Measurements from ENCODE around the gene GALNT18. TPM values are rescaled to one million over a fixed set of nuclear protein-coding genes. Genes with fewer than 3 reads are reported as not detected.

Gene GALNT18
- total RNA-seq, 1 experiment from 2014 or later, result 25.3 TPM

DNA sequence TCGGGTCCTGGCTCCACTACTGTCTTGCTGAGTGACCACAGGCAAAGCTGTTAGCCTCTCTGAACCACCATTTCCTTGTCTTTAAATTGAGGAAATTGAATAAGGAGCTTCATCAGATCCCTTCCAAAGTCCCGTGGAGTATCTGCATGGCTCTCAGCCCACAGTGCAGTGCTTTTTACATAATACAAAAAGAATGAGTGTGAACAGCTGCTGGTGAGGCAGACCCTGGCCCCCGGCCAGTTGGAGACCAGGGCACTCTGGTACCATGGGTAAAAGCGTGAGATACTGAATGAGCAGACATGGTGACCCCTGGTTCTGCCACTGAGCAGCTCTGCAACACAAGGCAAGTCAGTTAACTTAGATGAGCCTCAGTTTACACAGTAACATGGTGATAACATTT is 86.8 kb downstream of the GALNT18 start:
- peaks cover 3% of the 10 kb centered on the region; the same call in 1 of the 2 replicates for H3K36me3 ChIP-seq
- no peaks in the 10 kb centered on the region for H3K9me3 ChIP-seq
- H3K27me3 ChIP-seq, result no peaks in the 10 kb centered on the region
- DNase-seq, result peak; percentile 83
- H3K4me3 ChIP-seq, result no peak overlapping the region

DNA sequence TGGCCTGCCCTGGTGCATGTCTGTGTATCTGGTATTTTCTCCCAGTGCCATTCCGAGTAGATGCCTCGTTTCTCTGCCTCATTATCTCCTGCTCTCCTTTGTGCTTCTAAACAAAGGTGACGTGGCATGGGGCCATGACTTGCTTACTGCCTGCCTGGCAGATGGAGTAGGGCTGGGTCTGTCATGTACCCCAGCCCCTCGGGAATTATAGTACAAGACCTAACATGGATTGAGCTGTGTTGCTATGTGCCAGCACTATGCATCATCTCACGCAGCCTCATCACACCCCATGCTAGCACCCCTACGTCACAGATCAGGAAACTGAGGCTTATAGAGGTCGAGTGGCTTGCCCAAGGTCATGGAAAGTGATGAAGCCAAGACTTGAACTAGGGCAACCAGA is 88.1 kb downstream of the GALNT18 start:
- peaks cover 3% of the 10 kb centered on the region; the same call in 1 of the 2 replicates for H3K36me3 ChIP-seq
- DNase-seq, result no peak
- no peaks in the 10 kb centered on the region for H3K9me3 ChIP-seq
- no peaks in the 10 kb centered on the region for H3K27me3 ChIP-seq
- no peak overlapping the region for H3K4me3 ChIP-seq

DNA sequence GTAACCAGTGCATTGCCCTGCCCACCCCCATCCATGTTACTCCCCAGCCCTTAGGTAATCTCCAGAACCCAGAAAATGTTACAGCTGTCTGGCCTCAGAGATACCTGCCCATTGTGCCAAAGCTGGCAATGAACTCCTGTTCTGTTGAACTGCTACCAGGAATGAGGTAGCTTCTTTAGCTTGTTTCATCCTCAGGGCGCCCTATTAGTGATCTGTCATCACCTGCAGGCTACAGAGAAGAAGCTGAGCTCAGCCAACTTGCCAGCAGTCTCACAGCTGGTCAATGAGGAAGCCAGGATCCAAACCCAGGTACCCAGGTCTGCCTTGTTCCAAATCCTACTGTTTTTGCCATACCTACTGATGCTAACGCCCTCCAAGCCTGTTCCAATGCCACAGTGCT is 88.7 kb downstream of the GALNT18 start:
- H3K36me3 ChIP-seq, result peaks cover 3% of the 10 kb centered on the region; the same call in 1 of the 2 replicates
- no peak for DNase-seq

DNA sequence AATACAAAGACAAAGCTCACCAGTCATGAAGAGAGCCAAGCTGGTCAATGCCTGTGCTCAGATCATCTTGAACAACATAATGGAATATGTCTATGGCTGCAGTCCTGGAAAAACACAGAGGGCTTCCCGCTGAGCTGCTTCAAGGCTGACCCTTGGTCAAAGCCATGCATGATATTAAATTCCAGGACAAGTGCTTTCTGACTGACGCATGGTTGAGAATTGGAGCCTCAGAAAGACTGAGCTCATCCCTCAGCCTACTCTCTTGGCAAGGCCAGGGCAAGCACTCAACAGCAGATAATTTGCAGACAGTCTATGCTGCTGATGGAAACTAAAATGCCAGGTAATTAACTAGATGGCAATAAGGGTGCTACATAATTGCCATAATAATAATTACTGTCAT is 89.2 kb downstream of the GALNT18 start:
- H3K27me3 ChIP-seq, result no peaks in the 10 kb centered on the region
- H3K9me3 ChIP-seq, result no peaks in the 10 kb centered on the region
- H3K36me3 ChIP-seq, result peaks cover 3% of the 10 kb centered on the region; the same call in 1 of the 2 replicates
- DNase-seq, result peak; percentile 72
- no peak overlapping the region for H3K4me3 ChIP-seq

More for the DNA sequence above, 88.7 kb downstream of the GALNT18 start:
- Histone ChIP-seq H3K4me3 (no peak overlapping the region), H3K27me3 (no peaks in the 10 kb centered on the region), H3K9me3 (no peaks in the 10 kb centered on the region)

DNA sequence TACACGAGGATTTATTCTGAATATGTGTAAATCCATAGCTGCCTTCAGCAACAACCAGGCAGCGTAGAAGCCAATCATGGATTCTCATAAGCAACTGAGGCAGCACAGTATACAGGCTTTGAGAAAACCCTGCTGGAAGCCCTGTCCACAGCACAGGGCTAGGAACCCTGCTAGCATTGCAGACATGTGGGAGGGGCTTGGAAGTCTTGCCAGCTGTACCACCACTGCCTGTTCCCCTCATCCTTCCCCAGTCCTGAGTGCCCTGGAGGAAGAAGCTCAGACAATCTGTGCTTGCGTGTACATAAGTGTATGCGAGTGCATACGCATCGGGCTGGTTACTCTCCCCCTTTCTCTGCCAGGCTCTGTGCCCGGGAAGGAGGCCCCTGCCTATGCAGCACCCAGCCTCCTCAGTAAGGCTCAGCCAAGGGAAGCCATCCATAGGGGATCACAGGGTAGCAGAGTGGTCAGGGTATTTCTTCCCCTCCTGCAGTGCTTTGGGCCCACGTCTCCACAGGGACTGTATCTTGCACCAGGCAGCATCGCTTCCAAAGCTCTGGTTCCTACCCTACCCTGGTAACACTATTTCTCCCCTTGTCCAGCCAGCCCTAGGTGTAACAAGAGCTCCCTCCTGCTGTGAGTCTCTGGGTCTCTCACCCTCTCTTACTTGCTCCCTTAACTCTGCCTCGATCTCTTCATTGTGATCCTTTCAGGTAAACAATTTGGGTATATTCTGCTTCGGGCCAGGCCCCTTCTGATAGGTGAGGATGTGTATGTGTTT is 90.5 kb downstream of the GALNT18 start:
- no peaks in the 10 kb centered on the region for H3K27me3 ChIP-seq
- peaks cover 3% of the 10 kb centered on the region; the same call in 1 of the 2 replicates for H3K36me3 ChIP-seq
- no peak overlapping the region for H3K4me3 ChIP-seq
- no peaks in the 10 kb centered on the region for H3K9me3 ChIP-seq
- no peak for DNase-seq

DNA sequence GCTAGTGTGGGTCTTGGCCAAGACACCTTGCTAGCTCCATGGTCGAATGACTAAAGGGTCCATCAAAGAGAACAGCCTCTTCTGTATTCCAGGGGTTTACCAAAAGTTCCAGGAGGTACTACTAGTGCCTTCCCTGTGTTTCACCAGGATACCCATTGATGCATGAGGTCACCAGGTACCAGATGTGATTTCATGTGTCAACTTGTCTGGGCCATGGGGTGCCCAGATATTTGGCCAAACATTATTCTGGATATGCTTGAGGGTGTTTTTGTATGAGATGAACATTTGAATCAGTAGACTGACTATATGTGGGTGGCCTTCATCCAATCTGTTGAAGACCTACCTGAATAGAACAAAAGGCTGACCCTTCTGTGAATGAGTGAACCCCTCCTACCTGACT is 92.8 kb downstream of the GALNT18 start:
- H3K4me3 ChIP-seq, result no peak overlapping the region
- peaks cover 3% of the 10 kb centered on the region; the same call in 1 of the 2 replicates for H3K36me3 ChIP-seq
- no peaks in the 10 kb centered on the region for H3K9me3 ChIP-seq
- no peaks in the 10 kb centered on the region for H3K27me3 ChIP-seq
- DNase-seq, result no peak

DNA sequence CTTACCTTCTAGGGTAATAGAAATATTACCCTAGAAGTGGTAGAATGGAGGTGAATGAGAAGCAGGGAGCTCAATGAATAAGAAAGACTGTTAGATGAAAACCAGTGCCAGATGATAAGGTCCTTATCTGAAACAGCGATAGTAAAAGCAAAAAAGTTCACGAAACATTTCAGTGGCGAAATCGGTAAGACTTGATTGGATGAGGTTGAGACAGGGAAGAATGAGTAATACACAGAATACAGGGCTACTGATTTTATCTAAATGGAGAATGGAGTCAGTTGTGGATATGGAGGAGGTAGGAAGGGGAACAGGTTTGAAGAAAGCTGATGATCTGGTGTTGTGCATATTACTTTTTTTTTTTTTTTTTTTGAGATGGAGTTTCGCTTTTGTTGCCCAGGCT is 96.5 kb downstream of the GALNT18 start:
- Histone ChIP-seq H3K27me3 (no peaks in the 10 kb centered on the region), H3K4me3 (no peak overlapping the region), H3K9me3 (no peaks in the 10 kb centered on the region), H3K36me3 (no peaks in the 10 kb centered on the region)
- DNase-seq, result no peak

DNA sequence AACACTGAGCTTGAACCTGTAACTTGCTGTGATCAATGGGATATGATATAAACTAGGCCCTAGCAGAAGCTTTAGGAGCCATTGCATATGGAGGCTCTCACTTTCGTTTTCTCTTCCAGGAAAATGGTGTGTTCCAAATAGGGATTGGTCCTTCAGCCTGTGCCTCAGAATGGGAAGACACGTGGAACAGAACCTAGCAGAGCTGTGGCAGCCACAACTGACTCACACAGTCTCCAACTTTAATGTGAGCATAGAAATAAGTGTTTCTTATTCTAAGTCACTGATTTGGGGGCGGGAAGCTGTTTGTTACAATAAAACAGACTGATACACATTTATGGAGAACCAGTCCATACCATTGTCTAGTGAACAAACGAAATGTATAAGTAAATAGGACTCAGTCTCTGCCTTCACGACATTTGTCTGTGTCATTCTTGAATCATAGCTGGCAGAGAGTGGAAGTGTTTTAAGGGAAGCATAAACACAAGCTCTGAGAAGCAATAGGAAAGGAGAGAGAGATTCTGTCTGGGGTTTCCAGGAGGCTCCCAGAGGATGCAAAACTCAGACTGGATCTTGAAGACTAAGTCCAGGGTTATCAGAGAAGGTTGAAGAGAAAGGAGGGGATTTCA is 97.3 kb downstream of the GALNT18 start:
- peak; percentile 18 for DNase-seq

DNA sequence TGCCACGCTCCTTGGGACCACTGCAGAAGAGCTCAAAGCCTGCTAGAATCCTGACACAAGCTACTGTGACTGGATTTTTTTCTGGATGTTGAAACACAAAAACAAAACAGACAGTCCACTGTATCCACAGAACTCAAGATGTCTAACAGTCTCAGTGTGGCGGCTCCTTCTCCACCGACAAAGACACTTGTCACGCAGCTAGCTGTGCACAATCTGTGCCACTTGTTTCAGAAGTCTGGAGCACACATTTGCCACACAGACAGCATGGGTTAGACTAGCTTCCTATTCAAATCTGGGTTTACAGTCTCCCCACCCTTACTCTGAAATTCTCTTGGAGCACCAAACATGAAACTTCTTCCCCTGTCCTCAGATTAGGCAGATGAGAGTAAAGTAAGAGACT is 99.2 kb downstream of the GALNT18 start:
- H3K36me3 ChIP-seq, result no peaks in the 10 kb centered on the region
- no peak for DNase-seq
- no peak overlapping the region for H3K4me3 ChIP-seq
- no peaks in the 10 kb centered on the region for H3K9me3 ChIP-seq
- H3K27me3 ChIP-seq, result no peaks in the 10 kb centered on the region

More for the DNA sequence above, 97.3 kb downstream of the GALNT18 start:
- no peak overlapping the region for H3K4me3 ChIP-seq
- no peaks in the 10 kb centered on the region for H3K27me3 ChIP-seq
- no peaks in the 10 kb centered on the region for H3K36me3 ChIP-seq
- H3K9me3 ChIP-seq, result no peaks in the 10 kb centered on the region

DNA sequence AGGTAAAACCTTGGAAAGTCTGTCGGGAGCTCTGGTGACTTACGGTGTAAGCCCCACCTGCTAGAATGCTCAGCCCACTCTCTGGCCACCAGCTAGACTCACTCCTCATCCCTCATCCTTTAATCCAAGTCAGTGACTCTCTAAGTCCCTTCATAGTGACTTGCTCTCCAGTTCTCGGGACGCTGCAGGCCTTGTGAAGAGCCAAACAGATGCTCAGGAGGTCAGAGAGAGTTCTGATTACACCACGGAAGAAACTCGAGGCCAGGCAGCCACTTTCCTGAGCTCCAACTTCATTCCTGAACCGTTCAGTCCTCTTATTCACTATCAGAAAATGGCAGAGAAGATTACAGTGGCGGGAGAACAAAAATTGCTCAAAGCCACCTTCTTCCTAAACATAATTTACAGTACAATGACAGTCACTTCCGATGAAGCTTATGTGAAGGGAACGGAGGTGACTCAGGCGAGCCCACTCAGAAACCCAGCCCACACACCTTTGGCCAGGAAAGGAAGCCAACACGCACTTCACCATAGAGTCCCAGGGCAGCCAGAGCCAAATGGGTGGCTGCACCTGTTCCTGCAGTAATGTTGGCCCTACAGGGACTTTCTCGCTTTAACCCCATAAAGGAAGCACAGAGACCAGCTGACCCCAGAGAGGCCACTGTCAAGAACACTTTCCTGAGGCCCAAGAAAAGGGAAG is 100.4 kb downstream of the GALNT18 start:
- Histone ChIP-seq H3K9me3 (no peaks in the 10 kb centered on the region), H3K27me3 (no peaks in the 10 kb centered on the region), H3K4me3 (no peak overlapping the region), H3K36me3 (no peaks in the 10 kb centered on the region)
- DNase-seq, result no peak

DNA sequence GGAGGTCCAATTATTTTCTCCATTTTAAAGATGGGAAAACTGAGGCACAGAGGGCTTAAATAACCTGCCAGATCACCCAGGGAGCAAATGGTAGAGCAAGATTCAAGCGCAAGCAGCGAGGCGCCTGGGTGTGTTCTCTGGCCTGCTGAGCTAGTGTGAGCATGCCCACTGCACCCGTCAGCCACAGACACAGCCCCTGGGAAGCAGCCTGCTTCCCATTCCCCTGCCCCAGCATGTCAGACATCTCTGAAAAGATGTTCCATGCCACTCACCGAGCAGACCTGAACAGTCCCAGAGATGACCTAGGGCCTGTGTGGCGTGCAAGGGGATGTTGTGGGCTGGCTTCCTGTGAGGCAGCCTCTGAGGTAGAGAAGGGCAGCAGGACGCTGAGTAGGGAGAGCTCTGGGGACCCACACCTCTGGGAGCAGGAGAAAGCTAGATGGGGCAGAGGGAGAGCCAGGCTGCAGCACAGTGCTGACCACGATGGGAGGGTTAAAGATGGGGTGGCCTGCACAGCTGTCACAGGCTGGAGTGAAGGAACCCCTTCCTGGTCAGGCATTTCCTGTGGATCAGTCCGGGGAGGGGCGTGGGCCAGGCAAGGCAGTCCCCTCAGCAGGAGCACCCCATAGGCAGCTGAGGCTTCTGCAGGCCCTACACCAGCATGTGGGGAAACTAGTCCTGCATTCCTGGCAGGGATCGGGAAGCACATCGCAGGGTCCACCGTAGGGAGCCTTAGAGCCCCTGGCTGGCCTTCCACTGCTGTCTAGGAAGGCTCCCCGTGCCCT is 101.4 kb downstream of the GALNT18 start:
- Histone ChIP-seq H3K9me3 (no peaks in the 10 kb centered on the region), H3K4me3 (no peak overlapping the region)
- DNase-seq, result no peak

DNA sequence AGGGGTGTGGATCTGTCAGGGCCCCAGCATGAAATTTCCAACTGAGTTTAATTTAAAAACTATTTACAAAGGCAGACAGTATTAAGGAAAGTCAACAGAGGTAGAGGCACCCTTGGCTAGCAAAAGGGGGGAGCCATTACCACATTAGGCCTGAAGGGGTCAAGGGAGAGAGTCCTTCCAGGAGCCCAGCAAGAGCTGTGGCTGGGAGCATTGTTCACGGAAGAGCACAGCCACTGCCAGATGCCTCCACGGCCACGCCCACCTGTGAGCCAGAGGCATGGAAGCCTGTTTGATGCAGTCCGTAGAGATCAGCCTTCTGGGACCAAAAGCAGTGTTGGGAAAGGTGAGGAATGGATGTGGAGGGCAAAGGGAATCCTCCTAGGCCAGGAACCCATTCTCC is 102.6 kb downstream of the GALNT18 start:
- no peaks in the 10 kb centered on the region for H3K36me3 ChIP-seq
- no peaks in the 10 kb centered on the region for H3K9me3 ChIP-seq
- no peak for DNase-seq
- H3K27me3 ChIP-seq, result no peaks in the 10 kb centered on the region
- no peak overlapping the region for H3K4me3 ChIP-seq

More for the DNA sequence above, 101.4 kb downstream of the GALNT18 start:
- no peaks in the 10 kb centered on the region for H3K36me3 ChIP-seq
- H3K27me3 ChIP-seq, result no peaks in the 10 kb centered on the region

DNA sequence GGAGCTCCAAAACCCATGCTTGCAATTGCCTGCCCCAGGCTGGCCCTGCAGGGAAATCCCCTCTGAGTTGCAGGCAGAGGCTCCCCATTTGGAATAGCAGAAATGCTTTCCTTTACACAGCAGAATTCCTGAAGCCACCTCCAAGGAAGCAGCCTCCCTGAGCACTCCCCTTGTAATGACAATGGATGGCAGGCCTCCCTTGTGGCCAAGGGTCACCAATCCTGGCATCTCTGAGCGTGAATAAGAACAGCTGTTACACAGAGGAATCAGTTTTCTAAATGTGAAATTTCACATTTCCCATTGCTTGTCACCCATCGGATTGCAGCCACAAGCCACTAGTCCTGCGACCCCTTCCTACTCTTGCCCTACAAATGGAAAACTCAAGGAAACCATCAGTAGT is 107.6 kb downstream of the GALNT18 start:
- H3K4me3 ChIP-seq, result no peak overlapping the region
- no peak for DNase-seq
- no peaks in the 10 kb centered on the region for H3K9me3 ChIP-seq
- H3K27me3 ChIP-seq, result no peaks in the 10 kb centered on the region
- no peaks in the 10 kb centered on the region for H3K36me3 ChIP-seq

DNA sequence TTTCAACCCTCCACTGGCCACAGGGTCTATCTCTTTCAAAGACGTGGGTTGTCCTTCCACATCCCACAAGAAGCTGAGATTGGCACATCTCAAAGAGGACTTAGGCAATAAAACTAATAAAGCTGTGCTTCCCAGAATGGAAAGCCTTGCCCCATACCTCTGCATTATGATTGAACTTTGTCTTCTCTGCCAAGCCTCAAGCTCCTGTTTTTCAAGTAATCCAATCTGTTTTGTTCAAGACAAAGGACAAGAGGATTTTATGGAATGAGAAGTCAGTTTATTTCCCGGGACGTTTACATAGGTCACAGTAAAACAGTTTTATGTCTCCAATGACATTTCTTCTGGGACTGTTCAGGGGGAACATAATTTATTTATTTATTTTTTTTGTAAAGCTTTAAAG is 108.4 kb downstream of the GALNT18 start:
- Histone ChIP-seq H3K36me3 (no peaks in the 10 kb centered on the region), H3K4me3 (no peak overlapping the region), H3K9me3 (no peaks in the 10 kb centered on the region), H3K27me3 (no peaks in the 10 kb centered on the region)
- DNase-seq, result no peak

DNA sequence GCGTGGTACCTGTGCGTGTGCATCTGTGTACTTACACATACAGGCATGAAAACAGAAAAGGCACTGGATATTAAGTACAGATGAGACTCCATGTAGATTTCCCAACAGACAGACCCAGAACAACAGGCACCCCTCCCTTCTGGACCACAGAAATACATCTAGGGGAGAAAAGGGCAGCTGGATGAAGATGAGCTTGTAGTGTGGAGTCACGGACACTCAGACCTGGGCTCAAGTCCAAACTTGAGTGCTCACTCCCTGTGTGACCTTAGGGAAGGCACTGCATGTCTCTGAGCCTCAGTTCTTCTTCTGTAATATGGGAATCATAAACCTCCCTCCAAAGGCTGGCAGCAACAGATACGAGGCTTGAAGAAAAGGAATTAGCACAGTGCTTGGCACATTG is 108.9 kb downstream of the GALNT18 start:
- H3K36me3 ChIP-seq, result no peaks in the 10 kb centered on the region
- no peak for DNase-seq

DNA sequence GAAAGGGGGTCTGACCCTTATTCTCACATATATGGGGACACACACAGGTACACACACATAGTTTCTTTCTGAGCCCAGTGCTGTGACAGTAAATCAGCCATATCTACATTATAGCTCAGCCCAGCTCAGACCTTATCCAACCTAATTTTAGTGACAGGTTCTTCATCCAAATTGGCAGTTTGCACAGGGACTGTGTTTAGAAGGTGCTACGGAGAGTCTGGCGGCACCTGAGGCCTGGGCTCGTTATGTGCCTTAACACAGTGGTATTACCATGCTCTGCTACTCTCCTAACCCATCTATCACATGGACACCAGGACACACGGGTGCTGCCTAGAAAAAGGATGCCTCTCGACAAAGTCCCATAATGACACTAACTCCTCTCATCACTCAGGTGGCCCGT is 109.3 kb downstream of the GALNT18 start:
- H3K36me3 ChIP-seq, result no peaks in the 10 kb centered on the region
- no peak overlapping the region for H3K4me3 ChIP-seq
- DNase-seq, result no peak
- no peaks in the 10 kb centered on the region for H3K27me3 ChIP-seq
- H3K9me3 ChIP-seq, result no peaks in the 10 kb centered on the region

More for the DNA sequence above, 108.9 kb downstream of the GALNT18 start:
- Histone ChIP-seq H3K4me3 (no peak overlapping the region), H3K9me3 (no peaks in the 10 kb centered on the region), H3K27me3 (no peaks in the 10 kb centered on the region)

DNA sequence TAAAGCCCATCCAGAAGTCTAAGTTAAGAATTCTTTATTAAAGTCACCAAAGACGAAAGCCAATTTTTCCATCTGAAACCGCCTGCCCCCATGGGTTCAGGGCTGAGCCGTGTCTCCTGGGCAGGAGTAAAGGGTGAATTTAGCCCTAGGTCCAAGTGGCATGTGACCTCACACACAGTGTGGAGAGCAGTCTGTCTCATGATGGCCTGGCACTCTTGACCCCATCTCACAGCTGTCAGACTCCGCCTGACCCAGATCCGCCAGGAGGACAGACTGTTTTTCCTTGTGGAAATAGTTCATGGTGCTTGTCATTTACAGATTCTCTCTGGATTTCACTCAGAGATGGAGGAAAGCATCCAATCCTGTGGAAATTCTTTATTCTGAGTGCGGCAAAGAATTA is 109.7 kb downstream of the GALNT18 start:
- no peaks in the 10 kb centered on the region for H3K36me3 ChIP-seq
- DNase-seq, result no peak
- no peaks in the 10 kb centered on the region for H3K27me3 ChIP-seq
- no peak overlapping the region for H3K4me3 ChIP-seq
- no peaks in the 10 kb centered on the region for H3K9me3 ChIP-seq

Measured in MG63 (cell line).